GM18907 (cell line): Measurements from ENCODE around the gene RHOF.
A peak's percentile ranks its signal among the peaks of the same experiment; 100 is the strongest.

Experiments used
- ATAC-seq: cut with Tn5 transposase; IDR thresholded peaks from one replicate; pipeline ENCODE4 v1.9.1; 2021; ENCODE audit warnings: mild to moderate bottlenecking, moderate library complexity; ENCODE audit not compliant: unreplicated experiment

RHOF gene

GRCh38 chr12:121805171-121806008, 11.9 kb upstream of the RHOF start:
- ATAC-seq, result no peak

- no peak for ATAC-seq
Measured at GRCh38 chr12:121804417-121805111, 11.1 kb upstream of the RHOF start.

GRCh38 chr12:121803861-121804416, 10.5 kb upstream of the RHOF start, which contains the start of gene SETD1B:
Gene SETD1B, plus strand, starts transcription at chr12:121804009. Its CDS starts 729 bp downstream, at chr12:121804738.
- no peak for ATAC-seq

GRCh38 chr12:121802843-121803698, 9.6 kb upstream of the RHOF start:
- peak; percentile 50 for ATAC-seq

- ATAC-seq, result no peak
Measured at GRCh38 chr12:121802485-121802842, 9.0 kb upstream of the RHOF start.

GRCh38 chr12:121801595-121802484, 8.4 kb upstream of the RHOF start:
- no peak for ATAC-seq

- ATAC-seq, result no peak
Measured at GRCh38 chr12:121800694-121801594, 7.5 kb upstream of the RHOF start.

GRCh38 chr12:121799842-121800693, 6.6 kb upstream of the RHOF start:
- peak; percentile 18 for ATAC-seq

- ATAC-seq, result no peak
Measured at GRCh38 chr12:121799156-121799841, 5.8 kb upstream of the RHOF start.

- no peak for ATAC-seq
Measured at GRCh38 chr12:121798787-121799155, 5.3 kb upstream of the RHOF start.

- no peak for ATAC-seq
Measured at GRCh38 chr12:121797937-121798786, 4.7 kb upstream of the RHOF start.

GRCh38 chr12:121796855-121797751, 3.6 kb upstream of the RHOF start:
- ATAC-seq, result no peak

GRCh38 chr12:121795034-121795968, 1.8 kb upstream of the RHOF start:
- ATAC-seq, result peak; percentile 23

- peak; percentile 0 for ATAC-seq
Measured at GRCh38 chr12:121794534-121795033, 1.1 kb upstream of the RHOF start.
